Trophoblast cell (in vitro differentiated cells and primary cell): ENCODE measurements around the gene ZBTB16.

Experiments
- DNase-seq, 2 donors: peaks; one replicate each; pipeline ENCODE4 v3.0.0-alpha.2; 2016
- H2AFZ ChIP-seq: 2 replicates; pipeline ENCODE4 v1.6.1; 2013; ENCODE audit warnings: low read length, moderate library complexity, mild to moderate bottlenecking; ENCODE audit not compliant: insufficient read depth, poor library complexity
- H2AK5ac ChIP-seq: 2 replicates; pipeline ENCODE4 v1.6.1; 2013; ENCODE audit warnings: mild to moderate bottlenecking, low read length
- H2BK120ac ChIP-seq: 2 replicates; pipeline ENCODE4 v1.6.1; 2013; ENCODE audit warnings: low read length, mild to moderate bottlenecking, moderate library complexity; ENCODE audit not compliant: insufficient read depth, poor library complexity
- H2BK12ac ChIP-seq: 2 replicates; pipeline ENCODE4 v1.6.1; 2013; ENCODE audit warnings: mild to moderate bottlenecking, low read length, moderate library complexity
- H2BK5ac ChIP-seq: 2 replicates; pipeline ENCODE4 v1.6.1; 2013; ENCODE audit warnings: low read length, low read depth, moderate library complexity, mild to moderate bottlenecking; ENCODE audit not compliant: poor library complexity
- H3K14ac ChIP-seq: 2 replicates; pipeline ENCODE4 v1.6.1; 2013; ENCODE audit warnings: mild to moderate bottlenecking, low read length
- H3K18ac ChIP-seq: 2 replicates; pipeline ENCODE4 v1.6.1; 2013; ENCODE audit warnings: mild to moderate bottlenecking, low read length
- H3K23ac ChIP-seq: 2 replicates; pipeline ENCODE4 v1.6.1; 2013; ENCODE audit warnings: low read length
- H3K27ac ChIP-seq: 2 replicates; pipeline ENCODE4 v1.5.1; 2013; ENCODE audit warnings: low read depth, mild to moderate bottlenecking, inconsistent platforms, low read length, moderate library complexity
- H3K27me3 ChIP-seq: 2 replicates; pipeline ENCODE4 v1.6.1; 2013; ENCODE audit warnings: inconsistent platforms, mild to moderate bottlenecking, low read length, moderate library complexity; ENCODE audit not compliant: insufficient read depth
- H3K36me3 ChIP-seq, 2 experiments: 1 replicate in 1 of 2; 2 replicates in 1 of 2; pipeline ENCODE4 v1.6.1; 2013; ENCODE audit warnings: low read length in 2 of 2, mild to moderate bottlenecking in 2 of 2, moderate library complexity in 1 of 2; ENCODE audit not compliant: insufficient read depth in 2 of 2, control insufficient read depth in 1 of 2
- H3K4ac ChIP-seq: 2 replicates; pipeline ENCODE4 v1.6.1; 2013; ENCODE audit warnings: low read depth, mild to moderate bottlenecking, low read length, moderate library complexity
- H3K4me1 ChIP-seq, 2 experiments: 1 replicate in 1 of 2; 2 replicates in 1 of 2; pipeline ENCODE4 v1.6.1; 2013; ENCODE audit warnings: low read length in 2 of 2, mild to moderate bottlenecking in 2 of 2, moderate library complexity in 1 of 2; ENCODE audit not compliant: insufficient read depth in 2 of 2, control insufficient read depth in 1 of 2
- H3K4me2 ChIP-seq: 2 replicates; pipeline ENCODE4 v1.6.1; 2013; ENCODE audit warnings: inconsistent platforms, mild to moderate bottlenecking, low read length, moderate library complexity
- H3K4me3 ChIP-seq: 2 replicates; pipeline ENCODE4 v1.5.1; 2013; ENCODE audit warnings: mild to moderate bottlenecking, low read depth, low read length, inconsistent platforms
- H3K79me1 ChIP-seq: one replicate; pipeline ENCODE4 v1.6.1; 2013; ENCODE audit warnings: low read length
- H3K79me2 ChIP-seq: 2 replicates; pipeline ENCODE4 v1.6.1; 2013; ENCODE audit warnings: low read length, mild to moderate bottlenecking; ENCODE audit not compliant: control insufficient read depth, insufficient read depth, poor library complexity
- H3K9ac ChIP-seq: 2 replicates; pipeline ENCODE4 v1.6.1; 2013; ENCODE audit warnings: mild to moderate bottlenecking, low read length
- H3K9me3 ChIP-seq: 2 replicates; pipeline ENCODE4 v1.6.1; 2013; ENCODE audit warnings: low read depth, mild to moderate bottlenecking, control low read depth, inconsistent platforms, low read length; ENCODE audit not compliant: insufficient read depth
- H4K12ac ChIP-seq: 2 replicates; pipeline ENCODE4 v1.6.1; 2013; ENCODE audit warnings: low read depth, mild to moderate bottlenecking, low read length, moderate library complexity
- H4K8ac ChIP-seq: 2 replicates; pipeline ENCODE4 v1.6.1; 2013; ENCODE audit warnings: low read depth, mild to moderate bottlenecking, low read length, moderate library complexity
- H4K91ac ChIP-seq: one replicate; pipeline ENCODE4 v1.6.1; 2013; ENCODE audit warnings: low read depth, mild to moderate bottlenecking, low read length, moderate library complexity
- WGBS: extraction: QIAGEN DNeasy Blood & Tissue Kit; methylation state at CpG from one replicate; pipeline ENCODE4 v1.1.7; 2013; ENCODE audit warnings: missing lambda C conversion rate; ENCODE audit not compliant: insufficient read length, insufficient coverage; ENCODE audit errors: extremely low coverage; 5-methylcytosine and 5-hydroxymethylcytosine counted together

Gene ZBTB16

DNA sequence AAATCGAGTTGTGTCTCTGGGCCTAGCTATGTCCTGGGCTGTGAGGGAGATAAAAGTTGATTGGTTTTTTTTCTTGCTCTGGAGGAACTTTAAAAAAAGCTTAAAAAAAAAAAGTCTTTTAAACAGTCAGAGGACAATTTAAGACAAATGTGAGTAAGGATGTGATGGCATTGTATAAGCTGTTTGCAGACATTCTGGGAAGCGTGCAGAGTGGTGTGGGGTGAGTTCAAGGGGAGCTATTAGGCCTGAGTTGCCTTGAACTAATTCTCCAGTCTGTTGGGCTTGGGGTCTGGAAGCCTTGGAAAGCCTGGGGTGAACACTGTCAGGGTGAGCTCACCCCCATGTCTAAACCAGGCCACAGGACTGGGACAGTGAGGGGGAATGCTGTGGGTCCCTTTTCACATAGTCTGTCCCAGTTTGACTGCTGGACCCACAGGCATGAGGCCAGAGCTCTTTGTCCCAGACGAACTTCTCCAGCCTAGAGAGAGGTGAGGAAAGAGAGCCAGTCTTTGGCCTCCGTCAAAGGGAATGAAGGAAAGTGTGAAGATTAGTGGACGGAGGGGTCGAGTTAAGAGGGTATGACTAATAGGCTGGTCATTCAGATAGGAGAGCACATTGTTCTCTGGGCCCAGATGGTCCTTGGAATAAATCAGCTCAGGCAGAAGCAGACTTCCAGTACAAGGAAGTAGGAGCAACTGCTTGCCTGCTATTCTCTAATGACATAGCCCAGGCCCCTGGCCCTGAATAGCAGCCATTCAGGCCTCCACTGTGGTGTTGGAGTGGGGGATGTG, 160.2 kb downstream of the ZBTB16 start:
- Histone ChIP-seq H3K23ac (no peak overlapping the region), H2BK120ac (peak overlapping the region; percentile 39), H4K8ac (peak overlapping the region; percentile 39), H3K18ac (peak overlapping the region; percentile 44), H3K79me2 (no peaks in the 10 kb centered on the region), H3K4me1 (peaks cover 16 to 21% of the 10 kb centered on the region in 2 experiments), H2AK5ac (peak overlapping the region; percentile 16), H3K79me1 (peaks cover 13% of the 10 kb centered on the region), H3K14ac (peak overlapping the region; percentile 30), H3K4ac (no peak overlapping the region), H3K9me3 (peaks cover 3% of the 10 kb centered on the region), H4K91ac (peak overlapping the region; percentile 73), H3K36me3 (no peaks in the 10 kb centered on the region), H4K12ac (no peak overlapping the region), H3K4me2 (peak overlapping the region; percentile 28), H3K27me3 (no peaks in the 10 kb centered on the region), H2BK5ac (peak overlapping the region; percentile 47), H3K9ac (no peak overlapping the region), H3K27ac (peak overlapping the region; percentile 91), H3K4me3 (no peak overlapping the region), H2BK12ac (peak overlapping the region; percentile 70), H2AFZ (no peak overlapping the region)
- no peak for DNase-seq
- no CpG with 5 or more reads among the region's 6 CpGs for WGBS

- Histone ChIP-seq H4K91ac (peak overlapping the region; percentile 63), H3K23ac (no peak overlapping the region), H3K27ac (no peak overlapping the region), H3K36me3 (no peaks in the 10 kb centered on the region), H2AFZ (no peak overlapping the region), H3K9me3 (peaks cover 3% of the 10 kb centered on the region), H3K4me2 (no peak overlapping the region), H3K9ac (no peak overlapping the region), H3K18ac (no peak overlapping the region), H3K79me1 (peaks cover 13% of the 10 kb centered on the region), H3K4me3 (no peak overlapping the region), H2BK120ac (peak overlapping the region; percentile 6), H4K8ac (no peak overlapping the region), H3K79me2 (no peaks in the 10 kb centered on the region), H3K4ac (no peak overlapping the region), H2BK12ac (peak overlapping the region; percentile 51), H3K27me3 (no peaks in the 10 kb centered on the region), H3K14ac (peak overlapping the region; percentile 35), H2BK5ac (peak overlapping the region; percentile 22), H3K4me1 (peaks cover 12 to 17% of the 10 kb centered on the region in 2 experiments), H2AK5ac (peak overlapping the region; percentile 35), H4K12ac (no peak overlapping the region)
- DNase-seq = no peak
- WGBS = no CpG with 5 or more reads among the region's 2 CpGs
Measured at GRCh38 chr11:114221037-114221436, 161.5 kb downstream of the ZBTB16 start.

DNA sequence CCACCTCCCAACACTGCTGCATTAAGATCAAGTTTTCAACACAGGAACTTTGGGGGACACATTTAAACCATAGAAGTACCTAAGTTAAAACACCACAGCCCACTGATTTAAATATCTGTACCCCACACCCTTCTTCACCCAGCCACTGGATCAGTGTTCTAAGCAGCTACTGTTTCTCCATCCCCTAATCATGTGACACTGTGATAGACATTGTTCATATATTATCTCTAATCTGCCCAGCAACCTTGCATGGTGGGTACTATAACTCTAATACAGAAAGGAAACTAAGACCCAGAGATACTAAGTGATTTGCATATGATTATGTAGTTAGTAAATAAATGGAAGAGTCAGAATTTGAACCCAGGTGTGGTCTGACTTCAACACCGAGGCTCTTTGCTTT, 166.2 kb downstream of the ZBTB16 start:
- H4K91ac ChIP-seq = no peak overlapping the region
- no peak overlapping the region for H3K9ac ChIP-seq
- H3K27me3 ChIP-seq = no peaks in the 10 kb centered on the region
- no peak overlapping the region for H3K23ac ChIP-seq
- H3K4me1 ChIP-seq = peaks cover 0 to 5% of the 10 kb centered on the region in 2 experiments
- no peak overlapping the region for H2BK5ac ChIP-seq
- H3K79me1 ChIP-seq = peaks cover 2% of the 10 kb centered on the region
- H3K9me3 ChIP-seq = peaks cover 3% of the 10 kb centered on the region
- H3K36me3 ChIP-seq = no peaks in the 10 kb centered on the region
- H2BK120ac ChIP-seq = no peak overlapping the region
- no peak overlapping the region for H3K14ac ChIP-seq
- WGBS = no CpG with 5 or more reads among the region's 1 CpG
- no peak for DNase-seq
- no peaks in the 10 kb centered on the region for H3K79me2 ChIP-seq
- no peak overlapping the region for H3K18ac ChIP-seq
- no peak overlapping the region for H4K12ac ChIP-seq
- no peak overlapping the region for H2AFZ ChIP-seq
- H4K8ac ChIP-seq = no peak overlapping the region
- H3K4ac ChIP-seq = no peak overlapping the region
- no peak overlapping the region for H3K27ac ChIP-seq
- H3K4me2 ChIP-seq = no peak overlapping the region
- H2AK5ac ChIP-seq = no peak overlapping the region
- no peak overlapping the region for H3K4me3 ChIP-seq
- H2BK12ac ChIP-seq = no peak overlapping the region

DNA sequence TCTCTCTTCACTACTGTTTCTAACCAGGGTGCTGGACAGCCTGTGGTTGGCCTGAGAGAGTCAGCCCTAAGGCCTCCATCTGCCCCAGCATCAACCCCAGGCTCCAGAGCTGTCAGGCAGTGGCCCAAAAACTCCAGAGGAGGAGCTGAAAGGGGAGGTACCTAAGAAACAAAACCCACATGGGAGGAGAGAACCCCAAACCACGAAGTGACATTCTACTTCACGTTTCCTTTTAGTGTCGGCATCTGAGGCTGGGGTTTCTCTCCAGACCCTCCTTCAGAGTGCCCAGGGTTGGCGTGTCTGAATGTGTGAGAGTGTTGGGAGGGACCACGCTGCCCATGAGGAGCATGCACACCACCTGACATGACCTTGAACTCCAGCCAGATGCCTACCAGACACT, 166.8 kb downstream of the ZBTB16 start:
- H2AFZ ChIP-seq = no peak overlapping the region
- H3K4me3 ChIP-seq = no peak overlapping the region
- no peak overlapping the region for H3K4me2 ChIP-seq
- peaks cover 3% of the 10 kb centered on the region for H3K9me3 ChIP-seq
- no peak overlapping the region for H4K8ac ChIP-seq
- no peak overlapping the region for H4K12ac ChIP-seq
- no CpG with 5 or more reads among the region's 5 CpGs for WGBS
- H2AK5ac ChIP-seq = no peak overlapping the region
- H3K14ac ChIP-seq = no peak overlapping the region
- no peak for DNase-seq
- peaks cover 0 to 2% of the 10 kb centered on the region in 2 experiments for H3K4me1 ChIP-seq
- no peaks in the 10 kb centered on the region for H3K79me1 ChIP-seq
- no peaks in the 10 kb centered on the region for H3K36me3 ChIP-seq
- H2BK5ac ChIP-seq = no peak overlapping the region
- no peak overlapping the region for H3K23ac ChIP-seq
- no peak overlapping the region for H3K27ac ChIP-seq
- no peak overlapping the region for H3K9ac ChIP-seq
- H4K91ac ChIP-seq = no peak overlapping the region
- no peak overlapping the region for H2BK120ac ChIP-seq
- H3K18ac ChIP-seq = no peak overlapping the region
- no peak overlapping the region for H3K4ac ChIP-seq
- H3K27me3 ChIP-seq = no peaks in the 10 kb centered on the region
- no peaks in the 10 kb centered on the region for H3K79me2 ChIP-seq
- no peak overlapping the region for H2BK12ac ChIP-seq
